ENCODE results near the gene NKD1.

DNA sequence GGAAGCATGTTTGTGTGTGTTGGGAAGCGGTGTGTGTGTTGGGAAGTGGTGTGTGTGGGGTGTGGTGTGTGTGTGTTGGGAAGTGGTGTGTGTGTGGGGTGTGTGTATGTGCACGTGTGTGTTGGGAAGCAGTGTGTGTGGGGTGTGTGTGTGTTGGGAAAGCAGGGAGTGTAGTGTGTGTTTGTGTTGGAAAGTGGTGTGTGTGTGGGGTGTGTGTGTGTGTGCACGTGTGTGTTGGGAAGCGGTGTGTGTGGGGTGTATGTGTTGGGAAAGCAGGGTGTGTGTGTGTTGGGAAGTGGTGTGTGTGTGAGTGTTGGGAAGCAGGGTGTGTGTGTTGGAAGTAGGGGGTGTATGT is 144.4 kb downstream of the NKD1 start:
- TF ChIP-seq EP300 (IDR thresholded peaks at IDR 0.05) (no peak), POLR2A (IDR thresholded peaks at IDR 0.05) (no peak), CTCF (IDR thresholded peaks at IDR 0.05) (no peak)
